ENCODE measurements around the gene TPST2. TPM values are rescaled to one million over a fixed set of nuclear protein-coding genes. Genes with fewer than 3 reads are reported as not detected.
A peak's percentile ranks its signal among the peaks of the same experiment; 100 is the strongest.

Gene TPST2
- total RNA-seq, 2 experiments from 2014 or later, result 30.7 to 33.6 TPM

- TF ChIP-seq CTCF (IDR thresholded peaks at IDR 0.05), result no peak
- H3K27ac Mint-ChIP-seq, result peak overlapping the region; percentile 69
- no peak overlapping the region for H3K4me3 Mint-ChIP-seq
- H3K4me1 Mint-ChIP-seq (ENCODE audit: low read depth), result peaks cover 36% of the 10 kb centered on the region
- H3K36me3 Mint-ChIP-seq (ENCODE audit: low read depth), result peaks cover 30% of the 10 kb centered on the region
- CTCF ChIA-PET, result interaction anchor here (3.5 kb wide), 1 partner anchor 16 kb away, joined by 14 read pairs; no protein-coding TSS in a partner anchor
- no peaks in the 10 kb centered on the region for H3K9me3 Mint-ChIP-seq
- POLR2A ChIA-PET, result interaction anchor here (1.0 to 1.8 kb wide), 3 partner anchors 13 to 26 kb away, joined by 3 to 6 read pairs (median 4); partner anchors contain the start of gene TFIP11
- no peak for ATAC-seq
- intact Hi-C loops (cut with micrococcal nuclease), result no loop called here
- DNase-seq, result no peak
- H3K27me3 Mint-ChIP-seq, result no peaks in the 10 kb centered on the region
Measured at GRCh38 chr22:26486394-26486793, 103.5 kb downstream of the TPST2 start.

- intact Hi-C loops (cut with micrococcal nuclease), result no loop called here
- TF ChIP-seq CTCF (IDR thresholded peaks at IDR 0.05), result no peak
- no peaks in the 10 kb centered on the region for H3K27me3 Mint-ChIP-seq
- H3K36me3 Mint-ChIP-seq (ENCODE audit: low read depth), result peaks cover 31% of the 10 kb centered on the region
- no peaks in the 10 kb centered on the region for H3K9me3 Mint-ChIP-seq
- H3K4me3 Mint-ChIP-seq, result peak overlapping the region; percentile 94
- ChIA-PET POLR2A (interaction anchor here (0.6 to 1.8 kb wide), 4 partner anchors 13 to 245 kb away, joined by 3 to 5 read pairs (median 4); no protein-coding TSS in a partner anchor), CTCF (interaction anchor here (3.5 kb wide), 1 partner anchor 16 kb away, joined by 14 read pairs; no protein-coding TSS in a partner anchor)
- DNase-seq (no peak), ATAC-seq (no peak)
- H3K4me1 Mint-ChIP-seq (ENCODE audit: low read depth), result peaks cover 41% of the 10 kb centered on the region
- peak overlapping the region; percentile 69 for H3K27ac Mint-ChIP-seq
Measured at GRCh38 chr22:26485806-26486390, 104.0 kb downstream of the TPST2 start.

- DNase-seq (no peak), ATAC-seq (no peak)
- Mint-ChIP-seq H3K4me1 (ENCODE audit: low read depth) (peaks cover 48% of the 10 kb centered on the region), H3K9me3 (no peaks in the 10 kb centered on the region), H3K27me3 (no peaks in the 10 kb centered on the region), H3K4me3 (peak overlapping the region; percentile 94), H3K27ac (peak overlapping the region; percentile 69), H3K36me3 (ENCODE audit: low read depth) (peaks cover 33% of the 10 kb centered on the region)
- intact Hi-C loops (cut with micrococcal nuclease), result no loop called here
- CTCF ChIA-PET, result interaction anchor here (0.9 to 3.7 kb wide), 8 partner anchors 14 to 181 kb away, joined by 3 to 14 read pairs (median 3); no protein-coding TSS in a partner anchor
- no peak for TF ChIP-seq CTCF (IDR thresholded peaks at IDR 0.05)
- POLR2A ChIA-PET, result interaction anchor here (1.0 to 2.6 kb wide), 7 partner anchors 10 to 187 kb away, joined by 3 to 16 read pairs (median 5); no protein-coding TSS in a partner anchor
Measured at GRCh38 chr22:26485013-26485412, 104.9 kb downstream of the TPST2 start.

GRCh38 chr22:26484360-26484706 lies 105.6 kb downstream of the TPST2 start:
- peak overlapping the region; percentile 94 for H3K4me3 Mint-ChIP-seq
- peaks cover 54% of the 10 kb centered on the region for H3K4me1 Mint-ChIP-seq (ENCODE audit: low read depth)
- ATAC-seq (no peak), DNase-seq (no peak)
- H3K27me3 Mint-ChIP-seq, result no peaks in the 10 kb centered on the region
- H3K36me3 Mint-ChIP-seq (ENCODE audit: low read depth), result peaks cover 36% of the 10 kb centered on the region
- H3K27ac Mint-ChIP-seq, result peak overlapping the region; percentile 89
- CTCF ChIA-PET, result interaction anchor here (0.9 to 3.7 kb wide), 10 partner anchors 15 to 181 kb away, joined by 3 to 14 read pairs (median 3); no protein-coding TSS in a partner anchor
- POLR2A ChIA-PET, result interaction anchor here (0.6 to 3.6 kb wide), 17 partner anchors 8 to 198 kb away, joined by 3 to 16 read pairs (median 5); no protein-coding TSS in a partner anchor
- no peak for TF ChIP-seq CTCF (IDR thresholded peaks at IDR 0.05)
- intact Hi-C loops (cut with micrococcal nuclease), result no loop called here
- no peaks in the 10 kb centered on the region for H3K9me3 Mint-ChIP-seq
